GM12878 (cell line): ENCODE results near the gene FICD.

Experiments
- CTCF ChIP-seq, 3 experiments: IDR thresholded peaks in 2 of 3; conservative IDR thresholded peaks in 1 of 3; 2 replicates each; pipeline ENCODE4 v1.5.1; 2011; ENCODE audit warnings: low read depth in 3 of 3, low read length in 3 of 3, mild to moderate bottlenecking in 3 of 3, control low read depth in 2 of 3, moderate library complexity in 2 of 3, inconsistent platforms in 1 of 3, mixed read lengths in 1 of 3; ENCODE audit not compliant: control insufficient read depth in 2 of 3, insufficient read depth in 1 of 3; ENCODE audit errors: extremely low read depth in 1 of 3
- EED ChIP-seq: sonication (generic); IDR thresholded peaks from 2 replicates; pipeline ENCODE4 v1.6.1; 2016; ENCODE audit warnings: antibody characterized with exemption, low read depth
- ELK1 ChIP-seq: IDR thresholded peaks from 2 replicates; pipeline ENCODE4 v1.6.1; 2012; ENCODE audit warnings: low read depth, low read length, improper control_type of control experiment
- EP300 ChIP-seq, 2 experiments: fragments of 150-350 bp in 1 of 2; IDR thresholded peaks; 2 replicates each; pipeline ENCODE4 v1.6.1; 2011 to 2012; ENCODE audit warnings: low read depth in 2 of 2, low read length in 2 of 2, borderline replicate concordance in 1 of 2, improper control_type of control experiment in 1 of 2, inconsistent platforms in 1 of 2; ENCODE audit not compliant: control insufficient read depth in 1 of 2
- ETV6 ChIP-seq, 2 experiments: fragments of 450-650 bp in 1 of 2; IDR thresholded peaks in 1 of 2; conservative IDR thresholded peaks in 1 of 2; 2 replicates each; pipeline ENCODE4 v1.6.1; 2014; ENCODE audit warnings: antibody characterized with exemption in 1 of 2, borderline replicate concordance in 1 of 2, low read depth in 1 of 2, mild to moderate bottlenecking in 1 of 2, moderate library complexity in 1 of 2
- EZH2 ChIP-seq: IDR thresholded peaks from 2 replicates; pipeline ENCODE4 v1.6.1; 2012; ENCODE audit warnings: low read depth, mild to moderate bottlenecking, control low read depth, inconsistent platforms, low read length, borderline replicate concordance; ENCODE audit not compliant: control insufficient read depth
- POLR2AphosphoS5 ChIP-seq: IDR thresholded peaks from 2 replicates; pipeline ENCODE4 v1.6.1; 2011; ENCODE audit warnings: mild to moderate bottlenecking, low read length, inconsistent platforms
- SIN3A ChIP-seq: IDR thresholded peaks from 2 replicates; pipeline ENCODE4 v1.6.1; 2012; ENCODE audit warnings: low read depth, low read length, improper control_type of control experiment
- SUPT20H ChIP-seq: IDR thresholded peaks from 2 replicates; pipeline ENCODE4 v1.6.1; 2011; ENCODE audit warnings: low read depth, mild to moderate bottlenecking, low read length, moderate library complexity, borderline replicate concordance; ENCODE audit not compliant: control insufficient read depth
- TF ChIP-seq, protein P1 (sequence below): IDR thresholded peaks from 2 replicates; pipeline ENCODE4 v1.6.1; 2011; ENCODE audit warnings: mild to moderate bottlenecking, low read depth, low read length, moderate library complexity; ENCODE audit not compliant: insufficient replicate concordance

GRCh38 chr12:108525681-108526080 lies 10.6 kb downstream of the FICD start:
- TF ChIP-seq EED = no peak
- TF ChIP-seq EP300 (IDR thresholded peaks at IDR 0.05; ENCODE audit: borderline replicate concordance in 1 of 2, control insufficient read depth in 1 of 2, low read depth in 2 of 2, low read length in 2 of 2) = no peak
- TF ChIP-seq SUPT20H = no peak
- no peak for TF ChIP-seq CTCF (IDR thresholded peaks at IDR 0.05 in 2 of 3, conservative IDR thresholded peaks at IDR 0.05 in 1 of 3; ENCODE audit: control insufficient read depth in 2 of 3, extremely low read depth in 1 of 3, insufficient read depth in 1 of 3, low read depth in 3 of 3, low read length in 3 of 3)
- TF ChIP-seq EZH2 = no peak
- TF ChIP-seq, protein P1, sequence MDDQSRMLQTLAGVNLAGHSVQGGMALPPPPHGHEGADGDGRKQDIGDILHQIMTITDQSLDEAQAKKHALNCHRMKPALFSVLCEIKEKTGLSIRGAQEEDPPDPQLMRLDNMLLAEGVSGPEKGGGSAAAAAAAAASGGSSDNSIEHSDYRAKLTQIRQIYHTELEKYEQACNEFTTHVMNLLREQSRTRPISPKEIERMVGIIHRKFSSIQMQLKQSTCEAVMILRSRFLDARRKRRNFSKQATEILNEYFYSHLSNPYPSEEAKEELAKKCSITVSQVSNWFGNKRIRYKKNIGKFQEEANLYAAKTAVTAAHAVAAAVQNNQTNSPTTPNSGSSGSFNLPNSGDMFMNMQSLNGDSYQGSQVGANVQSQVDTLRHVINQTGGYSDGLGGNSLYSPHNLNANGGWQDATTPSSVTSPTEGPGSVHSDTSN = no peak
- no peak for TF ChIP-seq ETV6 (conservative IDR thresholded peaks at IDR 0.05 in 1 of 2, IDR thresholded peaks at IDR 0.05 in 1 of 2; ENCODE audit: borderline replicate concordance in 1 of 2, low read depth in 1 of 2)
- no peak for TF ChIP-seq ELK1
- no peak for TF ChIP-seq POLR2AphosphoS5
- no peak for TF ChIP-seq SIN3A
